Effector memory CD8-positive, alpha-beta T cell (primary cell): ENCODE results near the gene ACAD11.

ENCODE experiments used
- ATAC-seq: fragments of 150-1000 bp; cut with Tn5 transposase; replicated peaks from 2 replicates; pipeline ENCODE4 v1.10.0; 2021; ENCODE audit warnings: mild to moderate bottlenecking, moderate library complexity
- DNase-seq, 3 experiments: peaks; one replicate each; pipeline ENCODE4 v3.0.0; 2021
- H3K27ac Mint-ChIP-seq, 2 donors: one replicate each; pipeline ENCODE4 v1.8.0; 2022; ENCODE audit warnings: mild to moderate bottlenecking in 2 of 2, mixed read lengths in 2 of 2, moderate library complexity in 2 of 2
- H3K27me3 Mint-ChIP-seq, 2 donors: one replicate each; pipeline ENCODE4 v1.8.0; 2022; ENCODE audit warnings: mixed read lengths in 2 of 2
- H3K36me3 Mint-ChIP-seq: one replicate; pipeline ENCODE4 v1.8.0; 2022; ENCODE audit warnings: mild to moderate bottlenecking, moderate library complexity, mixed read lengths; ENCODE audit not compliant: insufficient read depth
- H3K4me1 Mint-ChIP-seq, 2 donors: one replicate each; pipeline ENCODE4 v1.8.0; 2022; ENCODE audit warnings: low read depth in 2 of 2, mixed read lengths in 2 of 2
- H3K4me3 Mint-ChIP-seq, 2 donors: one replicate each; pipeline ENCODE4 v1.8.0; 2022; ENCODE audit warnings: mild to moderate bottlenecking in 2 of 2, mixed read lengths in 2 of 2, moderate library complexity in 2 of 2
- H3K9me3 Mint-ChIP-seq, 2 donors: one replicate each; pipeline ENCODE4 v1.8.0; 2022; ENCODE audit warnings: mixed read lengths in 2 of 2

ACAD11 gene

DNA sequence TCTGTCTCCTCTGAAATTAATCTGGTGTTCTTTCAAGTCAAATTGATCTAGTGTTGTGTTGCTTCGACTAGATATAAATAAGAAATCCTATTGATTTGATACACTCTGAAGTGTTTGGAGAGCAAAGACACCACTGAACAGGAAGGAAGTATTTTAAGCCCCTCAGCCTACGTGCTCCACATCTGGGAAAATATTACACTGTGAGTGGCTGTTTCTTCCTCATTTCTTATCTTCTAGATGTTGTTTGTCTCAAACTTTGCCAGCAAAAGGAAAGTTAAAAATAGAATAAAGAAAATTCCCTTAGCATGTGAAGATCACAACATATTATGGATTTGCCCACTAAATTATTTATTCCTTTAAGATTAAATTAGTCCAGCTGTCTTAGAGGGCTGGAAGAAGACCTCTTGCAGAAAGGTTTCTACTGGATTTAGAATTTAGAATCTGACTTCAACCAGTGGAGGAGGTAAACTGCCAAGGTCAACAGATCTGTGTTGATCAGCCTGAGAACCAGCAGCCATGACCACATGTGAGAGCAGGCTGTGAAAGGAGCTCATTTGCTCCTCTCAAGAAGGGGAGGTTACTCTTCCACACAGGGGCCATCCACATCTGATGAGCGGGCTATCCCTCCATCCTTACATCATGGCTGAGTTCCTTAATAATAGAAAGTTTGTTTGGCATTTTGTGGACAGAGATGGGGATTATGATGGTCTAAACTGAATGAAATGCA, 108.9 kb downstream of the ACAD11 start:
- H3K36me3 Mint-ChIP-seq = no peaks in the 10 kb centered on the region
- H3K4me1 Mint-ChIP-seq = peaks cover 4 to 7% of the 10 kb centered on the region in 2 donors
- H3K27me3 Mint-ChIP-seq = no peaks in the 10 kb centered on the region
- H3K9me3 Mint-ChIP-seq = no peaks in the 10 kb centered on the region
- no peak overlapping the region for H3K4me3 Mint-ChIP-seq
- H3K27ac Mint-ChIP-seq = peak overlapping the region in 1 of 2 donors; percentile 11
- ATAC-seq (no peak), DNase-seq (no peak)

DNA sequence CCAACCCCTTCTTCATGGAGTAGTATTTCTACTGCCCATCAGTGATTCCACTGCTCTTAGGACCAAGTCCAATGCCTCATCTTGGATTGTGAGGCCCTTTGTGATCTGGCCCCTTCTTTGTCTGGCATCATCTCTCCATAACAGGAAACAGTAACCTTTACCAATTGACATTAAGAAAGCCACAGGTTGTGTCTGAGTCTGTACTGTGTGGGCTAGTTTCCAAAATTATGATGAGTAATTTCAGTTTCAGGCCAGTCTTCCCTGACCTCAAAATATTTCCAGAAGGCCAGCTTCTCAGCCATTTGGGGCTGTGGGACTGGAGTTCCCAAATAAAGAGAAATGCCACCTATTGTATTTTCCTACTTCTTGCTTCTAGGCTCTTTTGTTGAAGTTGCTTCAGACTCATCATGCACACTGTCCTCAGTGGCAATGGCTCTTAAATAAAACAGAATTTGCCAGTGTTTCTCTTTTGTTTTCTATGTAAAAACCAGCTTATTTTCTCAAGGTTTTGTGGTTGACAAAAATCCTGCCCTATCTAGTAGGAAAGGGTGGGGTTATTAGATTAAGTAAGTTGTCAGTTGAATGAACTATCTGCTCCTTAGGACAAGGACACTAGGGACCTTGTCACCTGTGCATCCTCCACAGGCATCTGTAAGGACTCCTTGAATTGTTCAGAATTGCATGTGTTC, 109.6 kb downstream of the ACAD11 start:
- no peaks in the 10 kb centered on the region for H3K9me3 Mint-ChIP-seq
- no peaks in the 10 kb centered on the region for H3K27me3 Mint-ChIP-seq
- peaks cover 4 to 7% of the 10 kb centered on the region in 2 donors for H3K4me1 Mint-ChIP-seq

DNA sequence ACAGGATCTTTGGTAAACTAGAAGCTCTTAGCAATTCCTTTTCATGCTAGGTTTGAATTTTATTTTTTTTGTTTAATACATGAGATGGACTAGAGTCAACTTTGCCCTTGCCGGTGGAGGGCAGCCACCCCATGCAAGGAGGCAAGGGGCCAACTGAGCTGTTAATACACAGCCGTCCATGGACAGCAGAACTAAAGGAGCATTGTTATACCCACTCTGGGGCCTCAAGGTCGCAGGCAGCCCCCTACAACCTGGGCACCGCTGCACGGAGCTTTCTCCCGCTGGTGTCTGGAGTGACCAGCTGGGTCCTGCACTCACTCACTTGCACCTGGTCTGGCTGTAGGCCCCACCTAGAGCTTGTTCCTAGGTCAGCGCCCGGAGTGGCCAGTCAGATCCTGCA, 110.4 kb downstream of the ACAD11 start:
- DNase-seq (no peak), ATAC-seq (no peak)
- no peaks in the 10 kb centered on the region for H3K36me3 Mint-ChIP-seq
- H3K27me3 Mint-ChIP-seq = no peaks in the 10 kb centered on the region
- peaks cover 4 to 7% of the 10 kb centered on the region in 2 donors for H3K4me1 Mint-ChIP-seq
- H3K27ac Mint-ChIP-seq = no peak overlapping the region
- H3K9me3 Mint-ChIP-seq = no peaks in the 10 kb centered on the region
- no peak overlapping the region for H3K4me3 Mint-ChIP-seq

More for the DNA sequence above, 109.6 kb downstream of the ACAD11 start:
- Mint-ChIP-seq H3K27ac (peak overlapping the region in 1 of 2 donors; percentile 33), H3K4me3 (no peak overlapping the region), H3K36me3 (no peaks in the 10 kb centered on the region)
- no peak for ATAC-seq
- DNase-seq = no peak

GRCh38 chr3:132545471-132545870, 114.1 kb downstream of the ACAD11 start:
- H3K27me3 Mint-ChIP-seq = no peaks in the 10 kb centered on the region
- no peak overlapping the region for H3K4me3 Mint-ChIP-seq
- ATAC-seq = no peak
- H3K4me1 Mint-ChIP-seq = peaks cover 3 to 7% of the 10 kb centered on the region in 2 donors
- no peak for DNase-seq
- H3K36me3 Mint-ChIP-seq = peaks cover 2% of the 10 kb centered on the region
- H3K9me3 Mint-ChIP-seq = no peaks in the 10 kb centered on the region
- H3K27ac Mint-ChIP-seq = no peak overlapping the region

GRCh38 chr3:132544130-132544529, 115.5 kb downstream of the ACAD11 start:
- peak overlapping the region in 1 of 2 donors; percentile 55 for H3K27ac Mint-ChIP-seq

GRCh38 chr3:132543011-132543739, 116.4 kb downstream of the ACAD11 start:
- Mint-ChIP-seq H3K4me1 (no peaks in the 10 kb centered on the region), H3K9me3 (no peaks in the 10 kb centered on the region), H3K27me3 (no peaks in the 10 kb centered on the region), H3K36me3 (peaks cover 24% of the 10 kb centered on the region), H3K27ac (no peak overlapping the region), H3K4me3 (no peak overlapping the region)
- DNase-seq (no peak), ATAC-seq (no peak)

More at GRCh38 chr3:132544130-132544529, 115.5 kb downstream of the ACAD11 start:
- no peak for ATAC-seq
- Mint-ChIP-seq H3K4me3 (no peak overlapping the region), H3K27me3 (no peaks in the 10 kb centered on the region), H3K9me3 (no peaks in the 10 kb centered on the region), H3K36me3 (peaks cover 14% of the 10 kb centered on the region), H3K4me1 (no peaks in the 10 kb centered on the region)
- DNase-seq = no peak

DNA sequence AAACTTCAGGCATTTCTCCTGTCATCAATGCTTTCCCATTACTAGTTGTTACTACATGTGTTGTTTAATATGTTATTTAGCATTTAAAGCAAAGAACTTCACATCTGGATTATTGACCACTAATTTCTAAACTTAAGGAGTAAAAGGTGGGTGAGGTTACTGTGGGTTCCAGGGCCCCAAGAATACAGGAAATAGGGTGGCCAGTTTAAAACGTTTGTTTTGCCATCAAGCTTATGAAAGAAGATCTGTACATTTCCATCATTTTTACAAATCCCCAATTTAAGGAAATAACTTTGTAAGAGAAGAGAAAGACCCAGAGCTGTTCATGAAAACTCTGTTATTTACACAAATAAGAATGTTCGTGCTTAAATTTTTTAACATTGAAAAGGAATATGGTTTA, 117.0 kb downstream of the ACAD11 start:
- no peak for ATAC-seq
- Mint-ChIP-seq H3K27me3 (no peaks in the 10 kb centered on the region), H3K9me3 (no peaks in the 10 kb centered on the region), H3K27ac (no peak overlapping the region), H3K36me3 (peaks cover 29% of the 10 kb centered on the region), H3K4me3 (no peak overlapping the region), H3K4me1 (no peaks in the 10 kb centered on the region)
- DNase-seq = no peak

GRCh38 chr3:132539681-132540080, 119.9 kb downstream of the ACAD11 start:
- DNase-seq (no peak), ATAC-seq (no peak)
- no peaks in the 10 kb centered on the region for H3K9me3 Mint-ChIP-seq
- H3K36me3 Mint-ChIP-seq = peaks cover 46% of the 10 kb centered on the region
- H3K27ac Mint-ChIP-seq = no peak overlapping the region
- no peak overlapping the region for H3K4me3 Mint-ChIP-seq
- no peaks in the 10 kb centered on the region for H3K27me3 Mint-ChIP-seq
- H3K4me1 Mint-ChIP-seq = no peaks in the 10 kb centered on the region

- H3K27ac Mint-ChIP-seq = no peak overlapping the region
- H3K4me1 Mint-ChIP-seq = no peaks in the 10 kb centered on the region
- H3K27me3 Mint-ChIP-seq = no peaks in the 10 kb centered on the region
- H3K9me3 Mint-ChIP-seq = no peaks in the 10 kb centered on the region
- no peak overlapping the region for H3K4me3 Mint-ChIP-seq
- DNase-seq (no peak), ATAC-seq (no peak)
- peaks cover 58% of the 10 kb centered on the region for H3K36me3 Mint-ChIP-seq
These were observed 121.5 kb downstream of the ACAD11 start for GRCh38 chr3:132538072-132538471.

GRCh38 chr3:132537297-132537696, 122.3 kb downstream of the ACAD11 start:
- Mint-ChIP-seq H3K27me3 (no peaks in the 10 kb centered on the region), H3K4me3 (no peak overlapping the region), H3K4me1 (no peaks in the 10 kb centered on the region), H3K9me3 (no peaks in the 10 kb centered on the region), H3K27ac (no peak overlapping the region), H3K36me3 (peaks cover 60% of the 10 kb centered on the region)
- ATAC-seq (no peak), DNase-seq (no peak)

DNA sequence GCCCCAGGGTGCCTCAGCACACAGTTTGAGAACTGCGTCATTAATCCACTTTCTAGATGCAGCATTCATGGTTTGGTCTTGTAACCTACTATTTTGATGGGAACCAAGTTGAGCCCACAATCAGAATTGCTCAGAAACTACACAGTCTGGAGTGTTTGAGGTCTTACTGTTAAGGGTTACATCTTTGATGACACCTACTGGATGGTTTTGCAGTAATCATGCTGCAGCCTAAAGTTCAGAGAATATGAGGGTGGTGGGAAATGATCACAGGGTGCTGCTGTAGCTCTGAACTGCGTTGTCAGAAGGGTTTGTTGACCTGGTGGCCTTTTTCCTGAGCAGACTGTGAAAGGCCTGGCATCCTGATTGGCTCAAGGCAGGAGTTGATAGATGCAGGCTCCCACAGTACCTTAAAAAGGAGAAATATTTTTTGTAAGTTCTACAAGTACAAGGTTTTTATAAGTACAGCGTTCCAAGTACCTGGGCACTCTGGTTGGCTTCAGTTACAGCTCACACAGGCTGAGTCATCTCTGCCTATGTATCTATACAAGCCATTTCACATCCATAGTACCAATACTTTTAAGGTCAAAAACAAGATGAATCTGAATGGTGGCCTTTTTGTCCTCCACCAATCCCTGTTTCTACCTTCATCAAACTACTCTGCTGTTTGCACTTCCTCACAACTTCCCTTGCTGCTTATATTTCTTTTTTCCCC, 123.0 kb downstream of the ACAD11 start:
- Mint-ChIP-seq H3K4me3 (no peak overlapping the region), H3K27ac (no peak overlapping the region), H3K4me1 (no peaks in the 10 kb centered on the region), H3K36me3 (peaks cover 67% of the 10 kb centered on the region), H3K27me3 (no peaks in the 10 kb centered on the region), H3K9me3 (no peaks in the 10 kb centered on the region)
- DNase-seq (no peak), ATAC-seq (no peak)

- Mint-ChIP-seq H3K4me1 (no peaks in the 10 kb centered on the region), H3K36me3 (peaks cover 73% of the 10 kb centered on the region), H3K27me3 (no peaks in the 10 kb centered on the region), H3K27ac (no peak overlapping the region), H3K4me3 (no peak overlapping the region), H3K9me3 (no peaks in the 10 kb centered on the region)
- DNase-seq (peak; percentile 24 to 42 (median 24)), ATAC-seq (peak; percentile 50)
These were observed 123.8 kb downstream of the ACAD11 start for GRCh38 chr3:132535575-132536441.
